ENCODE data around the gene KRTAP19-4.

- TF ChIP-seq POLR2A (IDR thresholded peaks at IDR 0.05; ENCODE audit: low read length) (no peak), GATA1 (IDR thresholded peaks at IDR 0.05; ENCODE audit: low read depth, low read length) (no peak)
Observed at GRCh38 chr21:30541764-30542163, 44.8 kb upstream of the KRTAP19-4 start, which contains the start of gene KRTAP19-6.
